B cell (primary cell): ENCODE data around the gene AP3D1.

Source experiments
- CTCF ChIP-seq: fragments of 200-600 bp; IDR thresholded peaks from one replicate; pipeline ENCODE4 v1.8.0; 2022; ENCODE audit warnings: antibody characterized with exemption, mild to moderate bottlenecking
- EZH2 ChIP-seq: IDR thresholded peaks from 2 replicates; pipeline ENCODE4 v1.6.1; 2012; ENCODE audit warnings: borderline replicate concordance, low read depth, mild to moderate bottlenecking, moderate library complexity, low read length; ENCODE audit not compliant: insufficient read depth, poor library complexity, severe bottlenecking

GRCh38 chr19:2170987-2171348 lies 19.6 kb upstream of the AP3D1 start:
- TF ChIP-seq CTCF, result no peak
- TF ChIP-seq EZH2, result no peak
